ENCODE results near the gene CHD9NB.

DNA sequence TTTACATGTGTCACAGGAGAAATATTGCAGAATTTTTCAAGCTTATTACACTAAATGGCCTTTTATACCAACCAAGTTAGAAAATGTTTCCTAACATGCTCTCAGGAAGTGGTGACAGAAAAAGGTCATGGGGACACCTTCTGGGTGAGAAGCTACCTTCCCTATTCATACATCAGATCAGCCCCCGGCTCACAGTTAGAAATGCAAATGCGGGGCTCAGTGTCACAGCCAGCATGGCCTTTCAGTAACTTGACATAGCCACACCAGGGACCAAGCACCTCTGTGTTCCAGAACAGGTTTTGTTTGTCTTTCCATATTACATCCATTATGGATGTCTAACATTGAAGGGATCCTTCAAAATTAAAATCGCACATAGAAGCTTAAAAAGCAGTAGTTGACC, 59.5 kb downstream of the CHD9NB start:
- TF ChIP-seq, protein P1, sequence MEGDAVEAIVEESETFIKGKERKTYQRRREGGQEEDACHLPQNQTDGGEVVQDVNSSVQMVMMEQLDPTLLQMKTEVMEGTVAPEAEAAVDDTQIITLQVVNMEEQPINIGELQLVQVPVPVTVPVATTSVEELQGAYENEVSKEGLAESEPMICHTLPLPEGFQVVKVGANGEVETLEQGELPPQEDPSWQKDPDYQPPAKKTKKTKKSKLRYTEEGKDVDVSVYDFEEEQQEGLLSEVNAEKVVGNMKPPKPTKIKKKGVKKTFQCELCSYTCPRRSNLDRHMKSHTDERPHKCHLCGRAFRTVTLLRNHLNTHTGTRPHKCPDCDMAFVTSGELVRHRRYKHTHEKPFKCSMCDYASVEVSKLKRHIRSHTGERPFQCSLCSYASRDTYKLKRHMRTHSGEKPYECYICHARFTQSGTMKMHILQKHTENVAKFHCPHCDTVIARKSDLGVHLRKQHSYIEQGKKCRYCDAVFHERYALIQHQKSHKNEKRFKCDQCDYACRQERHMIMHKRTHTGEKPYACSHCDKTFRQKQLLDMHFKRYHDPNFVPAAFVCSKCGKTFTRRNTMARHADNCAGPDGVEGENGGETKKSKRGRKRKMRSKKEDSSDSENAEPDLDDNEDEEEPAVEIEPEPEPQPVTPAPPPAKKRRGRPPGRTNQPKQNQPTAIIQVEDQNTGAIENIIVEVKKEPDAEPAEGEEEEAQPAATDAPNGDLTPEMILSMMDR (tag by site-specific recombination; IDR thresholded peaks at IDR 0.05) = no peak
- TF ChIP-seq KLF16 (tag by site-specific recombination; IDR thresholded peaks at IDR 0.05) = no peak
- TF ChIP-seq, protein P2, sequence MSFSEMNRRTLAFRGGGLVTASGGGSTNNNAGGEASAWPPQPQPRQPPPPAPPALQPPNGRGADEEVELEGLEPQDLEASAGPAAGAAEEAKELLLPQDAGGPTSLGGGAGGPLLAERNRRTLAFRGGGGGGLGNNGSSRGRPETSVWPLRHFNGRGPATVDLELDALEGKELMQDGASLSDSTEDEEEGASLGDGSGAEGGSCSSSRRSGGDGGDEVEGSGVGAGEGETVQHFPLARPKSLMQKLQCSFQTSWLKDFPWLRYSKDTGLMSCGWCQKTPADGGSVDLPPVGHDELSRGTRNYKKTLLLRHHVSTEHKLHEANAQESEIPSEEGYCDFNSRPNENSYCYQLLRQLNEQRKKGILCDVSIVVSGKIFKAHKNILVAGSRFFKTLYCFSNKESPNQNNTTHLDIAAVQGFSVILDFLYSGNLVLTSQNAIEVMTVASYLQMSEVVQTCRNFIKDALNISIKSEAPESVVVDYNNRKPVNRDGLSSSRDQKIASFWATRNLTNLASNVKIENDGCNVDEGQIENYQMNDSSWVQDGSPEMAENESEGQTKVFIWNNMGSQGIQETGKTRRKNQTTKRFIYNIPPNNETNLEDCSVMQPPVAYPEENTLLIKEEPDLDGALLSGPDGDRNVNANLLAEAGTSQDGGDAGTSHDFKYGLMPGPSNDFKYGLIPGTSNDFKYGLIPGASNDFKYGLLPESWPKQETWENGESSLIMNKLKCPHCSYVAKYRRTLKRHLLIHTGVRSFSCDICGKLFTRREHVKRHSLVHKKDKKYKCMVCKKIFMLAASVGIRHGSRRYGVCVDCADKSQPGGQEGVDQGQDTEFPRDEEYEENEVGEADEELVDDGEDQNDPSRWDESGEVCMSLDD (tag by site-specific recombination; IDR thresholded peaks at IDR 0.05) = no peak
- TF ChIP-seq SCRT2 (tag by site-specific recombination; IDR thresholded peaks at IDR 0.05) = no peak

All from HEK293 (cell line).